Measurements from ENCODE around the gene MCTS1.

DNA sequence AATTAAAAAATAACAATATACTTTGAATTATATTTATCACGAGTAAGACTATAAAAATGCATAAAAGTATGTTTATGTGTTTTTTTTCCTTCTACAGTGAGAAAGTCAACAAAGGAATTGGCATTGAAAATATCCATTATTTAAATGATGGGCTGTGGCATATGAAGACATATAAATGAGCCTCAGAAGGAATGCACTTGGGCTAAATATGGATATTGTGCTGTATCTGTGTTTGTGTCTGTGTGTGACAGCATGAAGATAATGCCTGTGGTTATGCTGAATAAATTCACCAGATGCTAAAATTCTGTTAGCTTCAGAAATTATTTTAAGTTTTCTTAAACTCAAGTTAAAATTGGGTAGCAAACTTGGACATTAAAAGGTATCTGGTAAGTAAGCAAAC lies 8.2 kb downstream of the MCTS1 start:
- TF ChIP-seq POLR2A (IDR thresholded peaks at IDR 0.05): no peak
- TF ChIP-seq, protein P1, sequence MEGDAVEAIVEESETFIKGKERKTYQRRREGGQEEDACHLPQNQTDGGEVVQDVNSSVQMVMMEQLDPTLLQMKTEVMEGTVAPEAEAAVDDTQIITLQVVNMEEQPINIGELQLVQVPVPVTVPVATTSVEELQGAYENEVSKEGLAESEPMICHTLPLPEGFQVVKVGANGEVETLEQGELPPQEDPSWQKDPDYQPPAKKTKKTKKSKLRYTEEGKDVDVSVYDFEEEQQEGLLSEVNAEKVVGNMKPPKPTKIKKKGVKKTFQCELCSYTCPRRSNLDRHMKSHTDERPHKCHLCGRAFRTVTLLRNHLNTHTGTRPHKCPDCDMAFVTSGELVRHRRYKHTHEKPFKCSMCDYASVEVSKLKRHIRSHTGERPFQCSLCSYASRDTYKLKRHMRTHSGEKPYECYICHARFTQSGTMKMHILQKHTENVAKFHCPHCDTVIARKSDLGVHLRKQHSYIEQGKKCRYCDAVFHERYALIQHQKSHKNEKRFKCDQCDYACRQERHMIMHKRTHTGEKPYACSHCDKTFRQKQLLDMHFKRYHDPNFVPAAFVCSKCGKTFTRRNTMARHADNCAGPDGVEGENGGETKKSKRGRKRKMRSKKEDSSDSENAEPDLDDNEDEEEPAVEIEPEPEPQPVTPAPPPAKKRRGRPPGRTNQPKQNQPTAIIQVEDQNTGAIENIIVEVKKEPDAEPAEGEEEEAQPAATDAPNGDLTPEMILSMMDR (IDR thresholded peaks at IDR 0.05): no peak
- no peak for TF ChIP-seq EP300 (IDR thresholded peaks at IDR 0.05)
